H1 (cell line): ENCODE data around the gene CXXC5. TPM values are rescaled to one million over a fixed set of nuclear protein-coding genes. Genes with fewer than 3 reads are reported as not detected.

Experiments used
- CTCF ChIA-PET: fragments of 300-600 bp; sonication (Branson Sonifier 250); formaldehyde crosslinking; loops from one replicate; lab custom pipeline; 2021; ENCODE audit not compliant: partially characterized antibody; lab: Charles Lee
- POLR2A ChIA-PET: fragments of 300-600 bp; sonication (Branson Sonifier 250); formaldehyde crosslinking; loops from one replicate; lab custom pipeline; 2021; ENCODE audit warnings: inconsistent platforms; ENCODE audit not compliant: partially characterized antibody; lab: Charles Lee
- DNase-seq, 2 experiments: peaks; one replicate each; pipeline versions ENCODE4 v3.0.0 to v3.0.0-alpha.2; 2010 to 2022; ENCODE audit warnings: low spot score in 2 of 2, low read depth in 1 of 2, mixed read lengths in 1 of 2
- FAIRE-seq: peaks from 2 replicates; lab custom pipeline; 2011; peaks lifted over from hg19 to GRCh38; lab: Jason Lieb, UNC
- H2AFZ ChIP-seq: 2 replicates; pipeline ENCODE4 v1.8.1; 2012; ENCODE audit warnings: low read length, inconsistent platforms
- H2AK5ac ChIP-seq: 2 replicates; pipeline ENCODE4 v1.6.1; 2013; ENCODE audit warnings: low read depth, low read length
- H2BK120ac ChIP-seq: replicated peaks from 2 replicates; pipeline ENCODE3; 2013; ENCODE audit warnings: low read depth, low read length, inconsistent platforms
- H2BK12ac ChIP-seq: 2 replicates; pipeline ENCODE4 v1.6.1; 2013; ENCODE audit warnings: low read depth, low read length
- H2BK15ac ChIP-seq: 2 replicates; pipeline ENCODE4 v1.6.1; 2013; ENCODE audit warnings: low read length
- H2BK20ac ChIP-seq: 2 replicates; pipeline ENCODE4 v1.6.1; 2013; ENCODE audit warnings: low read length
- H2BK5ac ChIP-seq: 2 replicates; pipeline ENCODE4 v1.6.1; 2013; ENCODE audit warnings: low read depth, low read length
- H3K14ac ChIP-seq: 2 replicates; pipeline ENCODE4 v1.6.1; 2013; ENCODE audit warnings: inconsistent platforms; ENCODE audit not compliant: insufficient read length
- H3K18ac ChIP-seq: 2 replicates; pipeline ENCODE4 v1.6.1; 2013; ENCODE audit warnings: low read length; ENCODE audit errors: extremely low read depth
- H3K23ac ChIP-seq: 2 replicates; pipeline ENCODE4 v1.6.1; 2013; ENCODE audit warnings: inconsistent platforms; ENCODE audit not compliant: insufficient read length
- H3K23me2 ChIP-seq: 2 replicates; pipeline ENCODE4 v1.6.1; 2013; ENCODE audit warnings: low read depth, low read length
- H3K27ac ChIP-seq: 2 replicates; pipeline ENCODE4 v1.6.1; 2011; ENCODE audit warnings: low read depth, low read length, inconsistent platforms
- H3K27me3 ChIP-seq, 4 experiments: replicated peaks in 1 of 4; 1 replicate in 1 of 4; 2 replicates in 3 of 4; pipeline versions ENCODE4 v1.6.1 to v1.8.1; 2011 to 2013; ENCODE audit warnings: low read length in 3 of 4, mild to moderate bottlenecking in 3 of 4, inconsistent platforms in 2 of 4, mixed read lengths in 2 of 4, moderate library complexity in 1 of 4; ENCODE audit not compliant: control insufficient read depth in 3 of 4, insufficient read depth in 3 of 4; ENCODE audit errors: extremely low read depth in 1 of 4
- H3K36me3 ChIP-seq, 4 experiments: 2 replicates each; pipeline versions ENCODE4 v1.6.1 to v1.8.1; 2011 to 2013; ENCODE audit warnings: mild to moderate bottlenecking in 4 of 4, low read length in 3 of 4, moderate library complexity in 2 of 4, control low read depth in 1 of 4, inconsistent platforms in 1 of 4; ENCODE audit not compliant: insufficient read depth in 4 of 4, control insufficient read depth in 2 of 4
- H3K4ac ChIP-seq: replicated peaks from 2 replicates; pipeline ENCODE3; 2013; ENCODE audit warnings: low read length, low read depth, mixed read lengths, inconsistent platforms; ENCODE audit not compliant: insufficient read length
- H3K4me1 ChIP-seq, 4 experiments: replicated peaks in 1 of 4; 1 replicate in 1 of 4; 2 replicates in 3 of 4; pipeline versions ENCODE4 v1.6.1 to v1.8.1; 2011 to 2013; ENCODE audit warnings: low read length in 3 of 4, inconsistent platforms in 2 of 4, mixed read lengths in 1 of 4; ENCODE audit not compliant: insufficient read depth in 4 of 4, control insufficient read depth in 3 of 4
- H3K4me2 ChIP-seq, 2 experiments: 2 replicates each; pipeline versions ENCODE4 v1.6.1 to v1.8.1; 2011 to 2013; ENCODE audit warnings: low read depth in 2 of 2, low read length in 2 of 2, control low read depth in 1 of 2, inconsistent platforms in 1 of 2, mild to moderate bottlenecking in 1 of 2; ENCODE audit not compliant: insufficient read depth in 1 of 2
- H3K4me3 ChIP-seq, 4 experiments: fragments of 200-600, 300-600 bp in 1 of 4; sonication (generic), shearing (Covaris generic), sonication (Bioruptor Twin) in 1 of 4; 2 replicates each; pipeline versions ENCODE4 v1.5.1 to v1.8.1; 2011 to 2016; ENCODE audit warnings: low read length in 4 of 4, low read depth in 3 of 4, control low read depth in 2 of 4, inconsistent platforms in 2 of 4, mild to moderate bottlenecking in 2 of 4, mixed read lengths in 1 of 4, moderate library complexity in 1 of 4; ENCODE audit not compliant: insufficient read depth in 2 of 4; ENCODE audit errors: extremely low read depth in 1 of 4
- H3K56ac ChIP-seq: replicated peaks from 2 replicates; pipeline ENCODE3; 2013; ENCODE audit warnings: low read depth, mild to moderate bottlenecking, mixed read lengths, low read length, inconsistent platforms; ENCODE audit not compliant: insufficient read length
- H3K79me1 ChIP-seq: 2 replicates; pipeline ENCODE4 v1.6.1; 2013; ENCODE audit warnings: low read depth, low read length, control low read depth
- H3K79me2 ChIP-seq, 2 experiments: 2 replicates each; pipeline versions ENCODE4 v1.6.1 to v1.8.1; 2012 to 2013; ENCODE audit warnings: low read length in 2 of 2, mild to moderate bottlenecking in 2 of 2, inconsistent platforms in 1 of 2; ENCODE audit not compliant: insufficient read depth in 2 of 2, control insufficient read depth in 1 of 2
- H3K9ac ChIP-seq, 4 experiments: replicated peaks in 1 of 4; 1 replicate in 1 of 4; 2 replicates in 3 of 4; pipeline versions ENCODE4 v1.6.1 to v1.8.1; 2011 to 2013; ENCODE audit warnings: low read depth in 3 of 4, low read length in 3 of 4, control low read depth in 2 of 4, mild to moderate bottlenecking in 2 of 4, moderate library complexity in 2 of 4, inconsistent platforms in 1 of 4; ENCODE audit errors: extremely low read depth in 1 of 4
- H3K9me3 ChIP-seq, 2 experiments: 2 replicates each; pipeline versions ENCODE4 v1.6.1 to v1.8.1; 2012 to 2013; ENCODE audit warnings: mild to moderate bottlenecking in 2 of 2, moderate library complexity in 2 of 2, control low read depth in 1 of 2, inconsistent platforms in 1 of 2, low read depth in 1 of 2, low read length in 1 of 2, mixed read lengths in 1 of 2; ENCODE audit not compliant: insufficient read depth in 2 of 2
- H4K20me1 ChIP-seq, 2 experiments: replicated peaks in 1 of 2; 2 replicates each; pipeline versions ENCODE3 to v1.8.1; 2011 to 2013; ENCODE audit warnings: inconsistent platforms in 2 of 2, low read length in 2 of 2, mild to moderate bottlenecking in 1 of 2; ENCODE audit not compliant: insufficient read depth in 2 of 2, control insufficient read depth in 1 of 2
- H4K5ac ChIP-seq: 2 replicates; pipeline ENCODE4 v1.6.1; 2013; ENCODE audit warnings: low read length, low read depth, mixed read lengths, inconsistent platforms; ENCODE audit not compliant: insufficient read length
- H4K8ac ChIP-seq: 2 replicates; pipeline ENCODE4 v1.8.0; 2013; ENCODE audit warnings: mild to moderate bottlenecking, moderate library complexity, low read length, inconsistent platforms; ENCODE audit not compliant: insufficient read depth; ENCODE audit errors: extremely low read depth
- H4K91ac ChIP-seq: replicated peaks from 2 replicates; pipeline ENCODE3; 2013; ENCODE audit warnings: low read length, mixed read lengths, inconsistent platforms; ENCODE audit not compliant: insufficient read length
- FOSL1 ChIP-seq: IDR thresholded peaks from 2 replicates; pipeline ENCODE4 v1.6.1; 2011; ENCODE audit warnings: mild to moderate bottlenecking, low read depth, low read length, moderate library complexity; ENCODE audit not compliant: insufficient read depth
- GABPA ChIP-seq: IDR thresholded peaks from 2 replicates; pipeline ENCODE4 v1.6.1; 2011; ENCODE audit warnings: mild to moderate bottlenecking, low read length, moderate library complexity, borderline replicate concordance; ENCODE audit not compliant: insufficient read depth
- KDM1A ChIP-seq: fragments of 200-600, 300-600 bp; sonication (generic); IDR thresholded peaks from 2 replicates; pipeline ENCODE4 v1.7.1; 2016; ENCODE audit warnings: mild to moderate bottlenecking, low read length, borderline replicate concordance
- SP4 ChIP-seq: IDR thresholded peaks from 2 replicates; pipeline ENCODE4 v1.6.1; 2012; ENCODE audit warnings: low read length, inconsistent platforms
- ZNF274 ChIP-seq: IDR thresholded peaks from 2 replicates; pipeline ENCODE4 v1.7.0; 2012; ENCODE audit warnings: low read length, borderline replicate concordance; ENCODE audit errors: extremely low read depth
- WGBS, 2 experiments: shearing (Covaris generic) in 1 of 2; methylation state at CpG; one replicate each; pipeline versions ENCODE4 v1.1.6 to v1.1.7; 2013 to 2015; ENCODE audit warnings: low lambda C conversion rate in 2 of 2, mixed read lengths in 2 of 2, inconsistent platforms in 1 of 2, low coverage in 1 of 2, missing lambda C conversion rate in 1 of 2; ENCODE audit not compliant: insufficient replicate concordance in 2 of 2, insufficient coverage in 1 of 2, insufficient read length in 1 of 2; ENCODE audit errors: extremely low coverage in 1 of 2, missing lambda C conversion rate in 1 of 2; 5-methylcytosine and 5-hydroxymethylcytosine counted together
- polyA plus RNA-seq, 7 experiments: library from polyadenylated mRNA; depleted of rRNA in 3 of 7; stranded (reverse) in 5 of 7; unstranded in 2 of 7; fragments of >200 nt in 5 of 7; fragments of 200-250 nt in 2 of 7; gene quantifications; 1 replicate in 5 of 7; 2 replicates in 1 of 7; 4 replicates in 1 of 7; pipeline versions ENCODE4 v1.2.1 to v1.2.3, GENCODE V29; 2011 to 2013; ENCODE audit warnings: missing spikeins in 2 of 7, mixed read lengths in 2 of 7
- total RNA-seq: library from RNA; stranded (reverse); fragmentation: NEBNext Ultra II Directional; extraction: Animal tissue kit (Norgen Biotek cat#: 25700); gene quantifications from 2 replicates; pipeline ENCODE4 v1.2.1, GENCODE V29; 2021

CXXC5 gene
- total and polyA plus RNA-seq, 2 of the 8 experiments (the other 6 are each of a cell fraction or from before 2014, with no cell fraction given) = 61.4 to 74.0 TPM

GRCh38 chr5:139732019-139732418 is 83.9 kb downstream of the CXXC5 start:
- DNase-seq (no peak), FAIRE-seq (no peak)
- no peak overlapping the region for H2BK5ac ChIP-seq
- H3K56ac ChIP-seq = no peak overlapping the region
- no peak overlapping the region for H2BK120ac ChIP-seq
- H3K27me3 ChIP-seq = no peaks in the 10 kb centered on the region
- no peaks in the 10 kb centered on the region for H4K20me1 ChIP-seq
- POLR2A ChIA-PET = interaction anchor here (0.6 to 2.4 kb wide), 4 partner anchors 8 to 45 kb away, joined by 3 to 9 read pairs (median 8); no protein-coding TSS in a partner anchor
- peaks cover 0 to 16% (median 4%) of the 10 kb centered on the region in 4 experiments; a peak in 6 of 7 replicates for H3K4me1 ChIP-seq
- H4K8ac ChIP-seq = 0 out of 2 replicates have a peak overlapping the region, but pooled peaks have one; percentile 36
- CTCF ChIA-PET = interaction anchor here (0.8 to 4.3 kb wide), 9 partner anchors 8 to 100 kb away, joined by 3 to 25 read pairs (median 3); no protein-coding TSS in a partner anchor
- H2BK20ac ChIP-seq = no peak overlapping the region
- no peak overlapping the region for H3K4me3 ChIP-seq
- H3K4me2 ChIP-seq = no peak overlapping the region
- H3K4ac ChIP-seq = no peak overlapping the region
- H2AK5ac ChIP-seq = no peak overlapping the region
- H3K27ac ChIP-seq = no peak overlapping the region
- H3K79me1 ChIP-seq = no peaks in the 10 kb centered on the region
- no peak overlapping the region for H4K5ac ChIP-seq
- H3K9me3 ChIP-seq = no peaks in the 10 kb centered on the region
- no peak for TF ChIP-seq GABPA
- no peak for TF ChIP-seq SP4
- TF ChIP-seq ZNF274 = no peak
- TF ChIP-seq FOSL1 = no peak
- no peak for TF ChIP-seq KDM1A
- no peak overlapping the region for H2BK12ac ChIP-seq
- no peak overlapping the region for H3K14ac ChIP-seq
- H3K23me2 ChIP-seq = no peaks in the 10 kb centered on the region
- no peak overlapping the region for H3K9ac ChIP-seq
- no peak overlapping the region for H3K18ac ChIP-seq
- H3K36me3 ChIP-seq = no peaks in the 10 kb centered on the region
- no peak overlapping the region for H3K23ac ChIP-seq
- WGBS, 2 experiments = 89% methylated on average over 2 of the region's 2 CpGs; no CpG with 5 or more reads in 1 of the 2 experiments
- H2BK15ac ChIP-seq = no peak overlapping the region
- no peaks in the 10 kb centered on the region for H3K79me2 ChIP-seq
- no peak overlapping the region for H4K91ac ChIP-seq
- no peak overlapping the region for H2AFZ ChIP-seq
